ENCODE results near the gene RASAL2.

Gene RASAL2

GRCh38 chr1:178483251-178483957 lies 389.5 kb downstream of the RASAL2 start:
- in situ Hi-C loops (cut with MboI; ENCODE audit: low sequenced_read_pairs): no loop called here

GRCh38 chr1:178484698-178485225 lies 390.9 kb downstream of the RASAL2 start:
- in situ Hi-C loops (cut with MboI; ENCODE audit: low sequenced_read_pairs): no loop called here

GRCh38 chr1:178485541-178485981 lies 391.7 kb downstream of the RASAL2 start:
- in situ Hi-C loops (cut with MboI; ENCODE audit: low sequenced_read_pairs): no loop called here

- in situ Hi-C loops (cut with MboI; ENCODE audit: low sequenced_read_pairs): no loop called here
Observed at GRCh38 chr1:178486100-178487069, 392.5 kb downstream of the RASAL2 start.

- in situ Hi-C loops (cut with MboI; ENCODE audit: low sequenced_read_pairs): no loop called here
Observed at GRCh38 chr1:178487070-178487615, 393.2 kb downstream of the RASAL2 start.

GRCh38 chr1:178488393-178488792 lies 394.5 kb downstream of the RASAL2 start:
- in situ Hi-C loops (cut with MboI; ENCODE audit: low sequenced_read_pairs): no loop called here

GRCh38 chr1:178489399-178489798 lies 395.5 kb downstream of the RASAL2 start:
- in situ Hi-C loops (cut with MboI; ENCODE audit: low sequenced_read_pairs): no loop called here

GRCh38 chr1:178490136-178490535 lies 396.2 kb downstream of the RASAL2 start:
- in situ Hi-C loops (cut with MboI; ENCODE audit: low sequenced_read_pairs): no loop called here

GRCh38 chr1:178490967-178491366 lies 397.1 kb downstream of the RASAL2 start:
- in situ Hi-C loops (cut with MboI; ENCODE audit: low sequenced_read_pairs): no loop called here

GRCh38 chr1:178491721-178492120 lies 397.8 kb downstream of the RASAL2 start:
- in situ Hi-C loops (cut with MboI; ENCODE audit: low sequenced_read_pairs): no loop called here

- in situ Hi-C loops (cut with MboI; ENCODE audit: low sequenced_read_pairs): no loop called here
Observed at GRCh38 chr1:178492341-178492740, 398.4 kb downstream of the RASAL2 start.

GRCh38 chr1:178493301-178493741 lies 399.4 kb downstream of the RASAL2 start:
- in situ Hi-C loops (cut with MboI; ENCODE audit: low sequenced_read_pairs): no loop called here

- in situ Hi-C loops (cut with MboI; ENCODE audit: low sequenced_read_pairs): no loop called here
Observed at GRCh38 chr1:178494569-178494971, 400.7 kb downstream of the RASAL2 start.

- in situ Hi-C loops (cut with MboI; ENCODE audit: low sequenced_read_pairs): no loop called here
Observed at GRCh38 chr1:178495158-178495557, 401.3 kb downstream of the RASAL2 start.

GRCh38 chr1:178495741-178496409 lies 402.0 kb downstream of the RASAL2 start:
- in situ Hi-C loops (cut with MboI; ENCODE audit: low sequenced_read_pairs): no loop called here

GRCh38 chr1:178496410-178497135 lies 402.7 kb downstream of the RASAL2 start, which contains the start of gene CLEC20A:
TSS of gene CLEC20A (minus strand) at chr1:178496964. CDS start at chr1:178496939, 25 bp downstream.
- in situ Hi-C loops (cut with MboI; ENCODE audit: low sequenced_read_pairs): no loop called here

GRCh38 chr1:178497903-178498478 lies 404.1 kb downstream of the RASAL2 start:
- in situ Hi-C loops (cut with MboI; ENCODE audit: low sequenced_read_pairs): no loop called here

- in situ Hi-C loops (cut with MboI; ENCODE audit: low sequenced_read_pairs): no loop called here
Observed at GRCh38 chr1:178498896-178499675, 405.2 kb downstream of the RASAL2 start.

Measured in HL-60/S4 (cell line).